Keratinocyte (primary cell): Measurements from ENCODE around the gene DLX1. TPM values are rescaled to one million over a fixed set of nuclear protein-coding genes. Genes with fewer than 3 reads are reported as not detected.

Experiments used
- DNase-seq: peaks from one replicate; pipeline ENCODE4 v3.0.0-alpha.2; 2011; ENCODE audit warnings: low read depth, missing footprints, low spot score
- FAIRE-seq: peaks from 2 replicates; lab custom pipeline; 2011; peaks lifted over from hg19 to GRCh38; lab: Jason Lieb, UNC
- H2AFZ ChIP-seq: 2 replicates; pipeline ENCODE4 v1.6.0; 2012; ENCODE audit warnings: low read length, control low read depth, inconsistent platforms; ENCODE audit not compliant: control insufficient read depth
- H3K27ac ChIP-seq: 2 replicates; pipeline ENCODE4 v1.5.1; 2011; ENCODE audit warnings: low read length; ENCODE audit not compliant: control insufficient read depth, insufficient read depth
- H3K27me3 ChIP-seq: 3 replicates; pipeline ENCODE4 v1.6.0; 2011; ENCODE audit warnings: low read length; ENCODE audit not compliant: control insufficient read depth, insufficient read depth; ENCODE audit errors: extremely low read depth
- H3K36me3 ChIP-seq, 2 experiments: 2 replicates in 1 of 2; 3 replicates in 1 of 2; pipeline ENCODE4 v1.5.1; 2011; ENCODE audit warnings: low read length in 2 of 2, mild to moderate bottlenecking in 1 of 2; ENCODE audit not compliant: control insufficient read depth in 2 of 2, insufficient read depth in 2 of 2; ENCODE audit errors: extremely low read depth in 1 of 2
- H3K4me1 ChIP-seq: 3 replicates; pipeline ENCODE4 v1.5.1; 2011; ENCODE audit warnings: low read length; ENCODE audit not compliant: control insufficient read depth, insufficient read depth; ENCODE audit errors: extremely low read depth
- H3K4me2 ChIP-seq: 3 replicates; pipeline ENCODE4 v1.6.0; 2011; ENCODE audit warnings: low read depth, low read length; ENCODE audit not compliant: control insufficient read depth, insufficient read depth; ENCODE audit errors: extremely low read depth
- H3K4me3 ChIP-seq, 3 experiments: fragments of 200-600 bp in 1 of 3; sonication (generic) in 1 of 3; 2 replicates in 2 of 3; 3 replicates in 1 of 3; pipeline ENCODE4 v1.5.1; 2011 to 2016; ENCODE audit warnings: low read length in 3 of 3, mild to moderate bottlenecking in 3 of 3, control low read depth in 2 of 3, inconsistent platforms in 1 of 3, low read depth in 1 of 3, mixed read lengths in 1 of 3, mixed run types in 1 of 3, moderate library complexity in 1 of 3; ENCODE audit not compliant: control insufficient read depth in 2 of 3, insufficient read depth in 2 of 3; ENCODE audit errors: extremely low read depth in 1 of 3
- H3K79me2 ChIP-seq: 2 replicates; pipeline ENCODE4 v1.6.0; 2012; ENCODE audit warnings: low read length; ENCODE audit not compliant: control insufficient read depth, insufficient read depth
- H3K9ac ChIP-seq: 3 replicates; pipeline ENCODE4 v1.6.0; 2011; ENCODE audit warnings: low read length; ENCODE audit not compliant: control insufficient read depth, insufficient read depth; ENCODE audit errors: extremely low read depth
- H3K9me1 ChIP-seq: 3 replicates; pipeline ENCODE4 v1.6.0; 2011; ENCODE audit warnings: low read length; ENCODE audit not compliant: control insufficient read depth, insufficient read depth; ENCODE audit errors: extremely low read depth
- H3K9me3 ChIP-seq: 2 replicates; pipeline ENCODE4 v1.5.1; 2012; ENCODE audit warnings: low read depth, low read length; ENCODE audit not compliant: control insufficient read depth
- H4K20me1 ChIP-seq: 3 replicates; pipeline ENCODE4 v1.6.0; 2011; ENCODE audit warnings: low read length; ENCODE audit not compliant: control insufficient read depth, insufficient read depth; ENCODE audit errors: extremely low read depth
- EZH2 ChIP-seq: IDR thresholded peaks from one replicate; pipeline ENCODE4 v1.6.1; 2012; ENCODE audit warnings: inconsistent platforms, mild to moderate bottlenecking, low read length, moderate library complexity
- dilution Hi-C: fragments of 300-500 bp; cut with MboI; formaldehyde crosslinking; loops from one replicate; pipeline ENCODE4 v1.7.0; 2020; ENCODE audit warnings: low sequenced_read_pairs; ENCODE audit not compliant: extremely low pct_ligation_motif_present
- polyA plus RNA-seq, 5 experiments: library from polyadenylated mRNA; depleted of rRNA in 3 of 5; stranded (reverse) in 3 of 5; stranded (forward) in 1 of 5; unstranded in 1 of 5; fragments of >200 nt; gene quantifications; 1 replicate in 1 of 5; 2 replicates in 3 of 5; 3 replicates in 1 of 5; pipeline versions ENCODE4 v1.2.1 to v1.2.3, GENCODE V29; 2011 to 2012; ENCODE audit warnings: missing spikeins in 2 of 5, low read depth in 1 of 5, low replicate concordance in 1 of 5
- TF ChIP-seq, protein P1 (sequence below), 3 experiments: IDR thresholded peaks in 1 of 3; conservative IDR thresholded peaks in 1 of 3; optimal IDR thresholded peaks in 1 of 3; 2 replicates in 2 of 3; 3 replicates in 1 of 3; pipeline versions ENCODE3 to v1.5.1; 2011; ENCODE audit warnings: low read length in 3 of 3, mild to moderate bottlenecking in 3 of 3, moderate library complexity in 2 of 3, control low read depth in 1 of 3, inconsistent platforms in 1 of 3; ENCODE audit not compliant: insufficient read depth in 2 of 3; ENCODE audit errors: extremely low read depth in 1 of 3

Gene DLX1
- polyA plus RNA-seq, 1 donor (not counting 4 experiments of a cell fraction or from before 2014, with no cell fraction given): 0.88 TPM

DNA sequence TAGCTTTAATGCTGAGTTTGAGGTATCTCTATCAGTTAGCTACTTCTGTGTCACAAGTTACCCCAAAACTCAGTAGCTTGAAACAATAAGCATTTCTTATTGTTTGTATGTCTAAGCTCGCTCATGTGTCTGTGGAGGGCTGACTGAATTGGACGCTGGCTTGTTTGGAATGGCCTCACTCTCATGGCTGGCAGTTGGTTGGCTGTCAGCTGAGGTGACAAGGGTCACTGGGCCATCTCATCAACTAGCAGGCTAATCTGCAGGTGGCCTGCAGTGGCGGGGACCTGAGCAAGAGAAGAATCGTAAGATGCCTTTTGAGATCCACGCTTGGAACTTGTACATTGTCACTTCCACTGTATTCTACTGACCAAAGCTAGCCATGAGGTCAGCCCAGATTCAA, 30.8 kb downstream of the DLX1 start:
- no peak for TF ChIP-seq EZH2
- TF ChIP-seq, protein P1, sequence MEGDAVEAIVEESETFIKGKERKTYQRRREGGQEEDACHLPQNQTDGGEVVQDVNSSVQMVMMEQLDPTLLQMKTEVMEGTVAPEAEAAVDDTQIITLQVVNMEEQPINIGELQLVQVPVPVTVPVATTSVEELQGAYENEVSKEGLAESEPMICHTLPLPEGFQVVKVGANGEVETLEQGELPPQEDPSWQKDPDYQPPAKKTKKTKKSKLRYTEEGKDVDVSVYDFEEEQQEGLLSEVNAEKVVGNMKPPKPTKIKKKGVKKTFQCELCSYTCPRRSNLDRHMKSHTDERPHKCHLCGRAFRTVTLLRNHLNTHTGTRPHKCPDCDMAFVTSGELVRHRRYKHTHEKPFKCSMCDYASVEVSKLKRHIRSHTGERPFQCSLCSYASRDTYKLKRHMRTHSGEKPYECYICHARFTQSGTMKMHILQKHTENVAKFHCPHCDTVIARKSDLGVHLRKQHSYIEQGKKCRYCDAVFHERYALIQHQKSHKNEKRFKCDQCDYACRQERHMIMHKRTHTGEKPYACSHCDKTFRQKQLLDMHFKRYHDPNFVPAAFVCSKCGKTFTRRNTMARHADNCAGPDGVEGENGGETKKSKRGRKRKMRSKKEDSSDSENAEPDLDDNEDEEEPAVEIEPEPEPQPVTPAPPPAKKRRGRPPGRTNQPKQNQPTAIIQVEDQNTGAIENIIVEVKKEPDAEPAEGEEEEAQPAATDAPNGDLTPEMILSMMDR (optimal IDR thresholded peaks at IDR 0.05 in 1 of 3, IDR thresholded peaks at IDR 0.05 in 1 of 3, conservative IDR thresholded peaks at IDR 0.05 in 1 of 3; ENCODE audit: extremely low read depth in 1 of 3, insufficient read depth in 2 of 3, low read length in 3 of 3): no peak
- Histone ChIP-seq H3K27ac (no peak overlapping the region), H3K36me3 (no peaks in the 10 kb centered on the region), H4K20me1 (no peaks in the 10 kb centered on the region), H3K9me1 (no peaks in the 10 kb centered on the region), H3K9me3 (no peaks in the 10 kb centered on the region), H3K4me2 (no peak overlapping the region), H3K4me1 (peaks cover 22% of the 10 kb centered on the region), H3K9ac (no peak overlapping the region), H3K79me2 (no peaks in the 10 kb centered on the region), H2AFZ (no peak overlapping the region), H3K27me3 (no peaks in the 10 kb centered on the region), H3K4me3 (no peak overlapping the region)
- dilution Hi-C loops: no loop called here
- FAIRE-seq: no peak
- no peak for DNase-seq

DNA sequence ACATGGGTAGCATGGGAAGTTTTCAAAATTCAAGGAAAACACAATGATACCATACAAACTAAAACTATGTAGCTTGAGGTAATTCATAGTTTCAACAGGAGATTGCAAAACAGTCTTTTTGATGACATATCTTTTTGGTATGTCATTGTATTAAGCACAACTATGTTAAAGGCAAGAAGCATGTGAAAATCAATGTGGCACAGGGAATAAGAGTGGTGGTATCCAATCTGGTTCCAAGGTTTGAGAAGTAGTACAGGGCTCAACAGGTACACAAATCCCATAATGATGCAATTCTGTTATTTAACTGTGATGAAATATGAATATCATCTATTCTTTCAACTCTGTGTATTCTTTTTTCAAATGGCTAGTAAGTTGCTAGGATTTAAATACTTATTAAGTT, 33.8 kb downstream of the DLX1 start:
- H3K4me3 ChIP-seq: peak overlapping the region in 2 of 3 experiments; percentile 41 to 48
- peaks cover 30% of the 10 kb centered on the region for H3K4me1 ChIP-seq

More for the DNA sequence above, 33.8 kb downstream of the DLX1 start:
- Histone ChIP-seq H4K20me1 (no peaks in the 10 kb centered on the region), H2AFZ (peak overlapping the region; percentile 52), H3K4me2 (peak overlapping the region; percentile 80), H3K9ac (peak overlapping the region; percentile 51), H3K9me1 (no peaks in the 10 kb centered on the region), H3K36me3 (no peaks in the 10 kb centered on the region), H3K9me3 (no peaks in the 10 kb centered on the region), H3K27ac (peak overlapping the region; percentile 84), H3K27me3 (no peaks in the 10 kb centered on the region), H3K79me2 (no peaks in the 10 kb centered on the region)
- FAIRE-seq: peak; percentile 83
- dilution Hi-C loops: no loop called here
- no peak for DNase-seq
- TF ChIP-seq, protein P1 (optimal IDR thresholded peaks at IDR 0.05 in 1 of 3, IDR thresholded peaks at IDR 0.05 in 1 of 3, conservative IDR thresholded peaks at IDR 0.05 in 1 of 3; ENCODE audit: extremely low read depth in 1 of 3, insufficient read depth in 2 of 3, low read length in 3 of 3): no peak
- TF ChIP-seq EZH2: no peak
